ENCODE data around the gene TANGO2. TPM values are rescaled to one million over a fixed set of nuclear protein-coding genes. Genes with fewer than 3 reads are reported as not detected.

TANGO2 gene
- total and polyA plus RNA-seq, 12 donors, result 25.1 to 87.0 (median 43.5) TPM

DNA sequence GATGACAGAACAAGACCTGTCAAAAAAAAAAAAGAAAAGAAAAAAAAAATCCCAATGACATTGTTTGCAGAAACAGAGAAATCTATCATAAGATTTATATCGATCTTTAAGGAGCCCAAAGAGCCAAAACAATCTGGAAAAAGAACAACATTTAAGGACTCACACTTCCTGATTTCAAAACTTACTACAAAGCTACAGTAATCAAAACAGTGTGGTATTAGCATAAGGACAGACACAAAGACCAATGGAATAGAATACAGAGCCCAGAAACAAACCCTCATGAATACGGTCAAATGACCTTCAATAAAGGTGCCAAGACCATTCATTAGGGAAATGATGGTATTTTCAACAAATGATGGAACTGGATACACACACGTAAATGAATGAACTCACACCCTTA is 16.4 kb upstream of the TANGO2 start:
- H3K4me1 ChIP-seq (replicated peaks in 1 of 2), result no peaks in the 10 kb centered on the region
- no peaks in the 10 kb centered on the region for H3K36me3 ChIP-seq (replicated peaks in 1 of 2)
- no peaks in the 10 kb centered on the region for H3K9me3 ChIP-seq (replicated peaks in 1 of 3)
- no peak overlapping the region for H3K27ac ChIP-seq
- WGBS, 4 donors, result 83 to 93% (median 87%) methylated on average over 3 of the region's 3 CpGs
- H3K27me3 ChIP-seq, result no peaks in the 10 kb centered on the region
- intact Hi-C loops (cut with DNase I), result no loop called here
- no peak for DNase-seq
- TF ChIP-seq POLR2A (IDR thresholded peaks at IDR 0.05) (no peak), CTCF (IDR thresholded peaks at IDR 0.05) (no peak)
- no peak overlapping the region for H3K4me3 ChIP-seq

DNA sequence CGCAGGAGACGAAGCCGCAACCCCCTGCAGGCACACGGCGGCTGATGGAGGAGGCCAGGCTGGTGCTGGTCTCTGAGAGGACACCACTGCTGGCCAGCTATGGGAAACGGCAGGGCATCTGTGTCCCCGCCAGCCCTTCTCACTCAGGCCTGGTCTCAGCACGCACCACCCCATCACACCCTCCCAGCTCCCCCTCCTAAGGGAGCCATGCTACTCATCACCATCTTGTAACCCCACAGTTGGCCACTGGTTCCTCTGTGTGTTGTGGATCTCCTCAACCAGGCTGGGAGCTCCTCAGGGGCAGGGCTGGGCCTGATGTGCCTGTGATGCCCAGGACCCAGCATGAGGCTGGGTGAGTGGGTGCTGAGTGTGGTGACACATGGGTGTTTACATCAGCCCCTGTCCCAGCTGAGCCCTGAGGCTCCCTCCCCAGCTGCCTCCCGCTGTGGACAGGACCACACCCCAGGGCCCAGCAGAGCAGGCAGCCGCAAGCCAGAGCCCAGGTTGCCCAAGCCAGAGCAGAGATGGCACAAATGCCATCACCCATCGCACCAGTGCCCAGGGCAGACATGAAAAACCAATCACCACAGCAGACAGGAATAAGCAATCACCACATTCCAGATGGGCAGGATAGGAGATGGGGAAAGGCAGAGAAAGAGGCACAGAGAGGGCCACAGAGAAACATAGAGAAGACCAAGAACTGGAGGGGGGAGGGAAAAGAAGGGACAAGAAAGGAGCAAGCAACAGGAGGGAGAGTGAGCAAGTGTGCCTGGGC is 12.5 kb upstream of the TANGO2 start:
- H3K27ac ChIP-seq, result no peak overlapping the region
- H3K27me3 ChIP-seq, result no peaks in the 10 kb centered on the region
- no peak overlapping the region for H3K4me3 ChIP-seq
- no peak for DNase-seq
- 88 to 93% (median 90%) methylated on average over 10 to 11 of the region's 11 CpGs for WGBS, 4 donors
- no peaks in the 10 kb centered on the region for H3K36me3 ChIP-seq (replicated peaks in 1 of 2)
- no peak for TF ChIP-seq POLR2A (IDR thresholded peaks at IDR 0.05)
- TF ChIP-seq CTCF (IDR thresholded peaks at IDR 0.05), result no peak
- intact Hi-C loops (cut with DNase I), result no loop called here
- H3K4me1 ChIP-seq (replicated peaks in 1 of 2), result peaks cover 0 to 12% of the 10 kb centered on the region in 2 donors
- no peaks in the 10 kb centered on the region for H3K9me3 ChIP-seq (replicated peaks in 1 of 3)

- Histone ChIP-seq H3K9me3 (replicated peaks in 1 of 3) (no peaks in the 10 kb centered on the region), H3K27ac (peak overlapping the region in 1 of 5 donors; percentile 12), H3K4me1 (replicated peaks in 1 of 2) (peaks cover 0 to 12% of the 10 kb centered on the region in 2 donors), H3K27me3 (no peaks in the 10 kb centered on the region), H3K36me3 (replicated peaks in 1 of 2) (no peaks in the 10 kb centered on the region), H3K4me3 (no peak overlapping the region)
- DNase-seq, result peak in 2 of 7 donors; percentile 47 to 49
- no peak for TF ChIP-seq POLR2A (IDR thresholded peaks at IDR 0.05)
- no peak for TF ChIP-seq CTCF (IDR thresholded peaks at IDR 0.05)
- 54 to 72% (median 61%) methylated on average over 8 to 9 of the region's 9 CpGs for WGBS, 4 donors
- intact Hi-C loops (cut with DNase I), result no loop called here
Measured at GRCh38 chr22:20009018-20009491, 11.9 kb upstream of the TANGO2 start.

- DNase-seq, result no peak
- Histone ChIP-seq H3K4me1 (replicated peaks in 1 of 2) (peaks cover 0 to 12% of the 10 kb centered on the region in 2 donors), H3K4me3 (no peak overlapping the region), H3K9me3 (replicated peaks in 1 of 3) (no peaks in the 10 kb centered on the region), H3K36me3 (replicated peaks in 1 of 2) (no peaks in the 10 kb centered on the region), H3K27ac (peak overlapping the region in 1 of 5 donors; percentile 54), H3K27me3 (no peaks in the 10 kb centered on the region)
- 86 to 95% (median 89%) methylated on average over 6 to 8 of the region's 8 CpGs for WGBS, 4 donors
- TF ChIP-seq CTCF (IDR thresholded peaks at IDR 0.05) (no peak), POLR2A (IDR thresholded peaks at IDR 0.05) (no peak)
- intact Hi-C loops (cut with DNase I), result loop anchor here in 1 of 2 donors (10.0 kb wide), 1 partner anchor 85 kb away; no protein-coding TSS in a partner anchor
Measured at GRCh38 chr22:20009582-20010306, 11.2 kb upstream of the TANGO2 start.

Data from adrenal gland (tissue), 12 donors.